LNCAP (cell line): ENCODE data around the gene STMN3.

ENCODE experiments used
- CTCF ChIP-seq: fragments of 450-650 bp; IDR thresholded peaks from 2 replicates; pipeline ENCODE4 v1.5.1; 2017; ENCODE audit warnings: mild to moderate bottlenecking

The STMN3 gene

DNA sequence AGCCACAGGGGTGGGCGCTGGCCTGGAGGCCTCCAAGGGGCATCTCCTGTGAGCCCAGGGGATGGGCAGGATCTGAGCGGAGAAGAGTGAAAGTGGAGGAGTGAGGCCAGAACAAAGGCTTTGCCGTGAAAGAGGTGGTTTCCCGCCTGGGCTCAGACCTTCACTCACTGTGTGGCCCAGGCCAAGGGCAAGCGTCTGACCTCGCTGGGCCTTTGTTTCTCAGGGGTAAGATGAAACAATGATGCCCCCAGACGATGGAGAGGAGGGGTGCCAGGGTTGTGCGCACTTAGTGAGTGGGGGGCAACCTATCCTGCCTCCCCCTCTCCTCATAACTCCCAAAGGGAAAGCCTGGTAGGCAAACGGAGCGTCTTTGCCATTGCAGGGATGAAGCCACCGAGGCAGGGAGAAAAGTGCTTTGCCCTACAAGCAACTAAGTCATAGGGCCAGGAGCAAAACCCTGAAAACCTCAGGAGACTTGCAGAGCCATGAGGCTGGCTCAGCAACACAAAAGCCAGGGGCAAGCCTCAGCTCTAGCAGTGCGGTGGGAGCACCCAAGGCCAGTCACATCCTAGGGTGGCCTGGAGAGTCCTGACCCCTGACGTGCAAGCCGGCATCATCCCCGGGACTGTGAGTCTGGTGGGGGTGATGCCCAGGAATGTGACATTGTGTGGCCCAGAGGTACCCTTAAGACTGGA, 897 bp upstream of the STMN3 start:
- no peak for TF ChIP-seq CTCF

DNA sequence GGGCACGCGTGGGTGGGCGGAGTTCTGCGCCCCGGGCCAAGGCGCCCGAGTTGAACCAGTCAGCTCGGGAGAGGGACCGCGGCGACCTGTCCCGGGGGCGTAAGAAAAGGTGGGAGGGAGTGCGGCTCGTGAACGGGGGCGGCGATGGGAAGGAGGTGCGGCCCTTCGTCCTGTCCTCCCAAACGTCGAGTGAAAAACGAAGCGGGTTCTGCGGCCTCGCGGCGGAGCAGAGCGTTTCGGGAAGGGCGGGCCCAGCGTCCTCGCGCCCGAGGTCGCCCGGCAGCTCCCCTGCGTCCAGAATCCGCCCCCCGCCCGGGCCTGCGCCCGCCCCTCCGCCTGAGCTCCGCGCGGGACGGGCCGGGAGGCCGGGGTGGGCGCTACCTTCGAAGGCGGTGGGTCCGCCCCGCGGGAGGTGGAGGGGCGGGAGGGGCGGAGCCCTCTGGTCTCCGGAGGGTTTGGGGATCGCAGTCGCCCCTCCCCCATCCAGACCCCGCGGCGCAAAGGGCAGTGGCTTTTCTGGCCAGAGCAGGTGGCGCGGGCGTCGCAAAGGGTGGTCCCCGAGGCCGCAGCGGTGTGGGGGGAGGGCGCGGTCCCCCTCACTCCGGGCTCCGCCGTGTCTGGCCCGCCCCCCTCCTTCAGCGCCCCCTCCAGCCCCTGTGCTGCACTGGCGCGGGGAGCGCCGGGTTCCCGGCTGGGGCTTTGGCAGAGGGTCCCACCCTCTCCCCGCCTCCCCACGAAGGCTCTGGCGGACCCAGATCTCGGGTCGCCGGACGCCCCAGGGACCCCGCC, 838 bp downstream of the STMN3 start:
- TF ChIP-seq CTCF: no peak

- no peak for TF ChIP-seq CTCF
Measured at GRCh38 chr20:63651942-63652191, 1.4 kb downstream of the STMN3 start.

DNA sequence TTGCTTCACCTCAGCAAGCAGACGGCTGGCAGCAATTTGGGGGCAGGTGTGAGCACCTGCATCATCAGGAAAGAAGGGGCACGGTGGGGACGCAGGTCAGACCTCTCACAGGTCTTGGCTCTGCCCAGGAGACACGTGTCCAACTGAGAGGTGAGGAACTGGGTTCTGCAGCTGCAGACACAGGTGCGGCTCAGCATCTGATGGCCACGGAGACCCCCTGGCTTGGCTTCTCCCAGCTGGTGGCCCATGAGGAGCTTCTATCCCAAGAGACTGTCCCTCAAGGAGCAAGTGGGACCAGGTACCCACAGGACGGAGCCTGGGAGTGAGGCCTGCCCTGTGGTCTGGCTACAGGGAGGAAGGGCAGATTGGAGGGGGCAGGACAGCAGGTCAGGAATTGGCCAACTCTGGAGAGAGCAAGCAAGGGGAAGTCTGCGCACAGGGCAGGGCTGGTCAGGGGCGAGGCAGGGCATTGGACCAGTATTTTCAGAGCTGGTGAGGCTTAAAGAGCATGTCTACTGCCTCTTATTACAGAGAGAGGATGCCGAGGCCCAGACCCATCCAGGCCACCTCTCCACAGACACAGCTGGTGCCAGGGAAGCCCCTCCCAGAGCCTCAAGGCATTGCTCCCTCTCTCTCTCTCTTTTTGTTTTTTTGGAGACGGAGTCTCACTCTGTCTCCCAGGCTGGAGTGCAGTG, 4.2 kb downstream of the STMN3 start:
- no peak for TF ChIP-seq CTCF

DNA sequence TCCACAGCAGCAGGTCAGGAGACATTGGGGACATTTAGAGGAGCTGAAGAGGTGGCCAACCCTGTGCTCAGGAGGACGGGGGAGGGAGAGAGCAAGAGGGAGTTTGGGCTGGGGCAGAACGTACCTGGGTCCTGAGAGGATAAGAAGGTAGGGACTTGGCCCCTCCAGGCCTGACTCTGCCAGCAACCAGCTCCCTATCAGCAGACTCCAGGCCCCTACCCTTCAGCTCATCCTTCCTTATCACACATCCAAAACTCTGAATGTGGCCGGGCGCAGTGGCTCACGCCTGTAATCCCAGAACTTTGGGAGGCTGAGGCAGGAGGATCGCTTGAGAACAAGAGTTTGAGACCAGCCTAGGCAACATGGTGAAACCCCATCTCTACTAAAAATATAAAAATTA, 5.0 kb downstream of the STMN3 start:
- TF ChIP-seq CTCF: no peak

DNA sequence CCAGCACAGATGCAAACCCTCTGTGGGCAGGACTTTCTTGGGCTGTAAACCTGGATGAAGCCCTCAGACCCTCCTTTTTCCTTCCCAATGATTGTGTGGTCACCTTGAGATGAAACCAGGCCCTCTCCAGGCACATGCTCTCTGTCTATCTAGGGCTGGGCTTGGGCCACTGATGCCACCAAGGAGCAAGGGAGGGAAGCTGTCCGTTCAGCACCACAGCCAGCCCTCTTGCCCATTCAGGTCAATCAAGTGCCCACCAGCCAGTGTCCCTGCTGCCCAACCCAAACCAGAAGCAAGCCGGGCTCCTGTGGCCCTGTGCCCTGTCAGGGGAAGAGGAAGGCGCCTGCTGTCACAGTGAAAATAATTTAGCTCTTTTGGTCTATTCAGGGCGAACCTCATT, 8.0 kb downstream of the STMN3 start:
- no peak for TF ChIP-seq CTCF

DNA sequence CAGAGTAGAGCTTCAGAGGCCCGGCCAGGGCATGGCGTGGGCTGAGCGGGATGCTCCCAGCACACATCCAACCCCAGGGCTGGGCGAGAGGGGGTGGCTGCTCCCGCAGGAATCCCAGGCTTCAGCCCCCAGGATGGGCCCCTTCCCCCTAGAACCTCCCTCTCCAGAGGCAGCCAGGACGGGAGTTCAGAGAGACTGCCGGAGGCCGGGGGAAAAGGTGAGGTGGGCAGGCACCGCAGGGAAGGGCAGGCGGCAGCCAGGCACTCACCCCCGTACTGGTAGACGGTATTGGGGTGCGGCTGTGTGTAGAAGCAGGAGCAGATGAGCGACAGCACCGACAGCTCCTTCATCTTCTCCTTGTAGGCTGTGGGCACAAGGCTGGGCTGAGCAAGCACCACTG, 9.3 kb downstream of the STMN3 start:
- TF ChIP-seq CTCF: no peak
